ENCODE measurements around the gene CDYL2.

CDYL2 gene

GRCh38 chr16:80708823-80709222, 95.6 kb downstream of the CDYL2 start:
- peak overlapping the region; percentile 50 for H3K27ac ChIP-seq
- TF ChIP-seq ZFX (IDR thresholded peaks at IDR 0.05) (no peak), CTCF (conservative IDR thresholded peaks at IDR 0.05) (no peak)

- TF ChIP-seq CTCF (conservative IDR thresholded peaks at IDR 0.05) (no peak), ZFX (IDR thresholded peaks at IDR 0.05) (no peak)
- no peak overlapping the region for H3K27ac ChIP-seq
These were observed 96.7 kb downstream of the CDYL2 start for GRCh38 chr16:80707686-80708085.

- TF ChIP-seq ZFX (IDR thresholded peaks at IDR 0.05) (no peak), CTCF (conservative IDR thresholded peaks at IDR 0.05) (no peak)
- H3K27ac ChIP-seq = no peak overlapping the region
These were observed 98.8 kb downstream of the CDYL2 start for GRCh38 chr16:80705596-80705995.

- no peak overlapping the region for H3K27ac ChIP-seq
- no peak for TF ChIP-seq ZFX (IDR thresholded peaks at IDR 0.05)
- no peak for TF ChIP-seq CTCF (conservative IDR thresholded peaks at IDR 0.05)
These were observed 99.5 kb downstream of the CDYL2 start for GRCh38 chr16:80704751-80705505.

- TF ChIP-seq ZFX (IDR thresholded peaks at IDR 0.05) (no peak), CTCF (conservative IDR thresholded peaks at IDR 0.05) (no peak)
- H3K27ac ChIP-seq = no peak overlapping the region
These were observed 101.0 kb downstream of the CDYL2 start for GRCh38 chr16:80703131-80704071.

- no peak overlapping the region for H3K27ac ChIP-seq
- TF ChIP-seq CTCF (conservative IDR thresholded peaks at IDR 0.05) (no peak), ZFX (IDR thresholded peaks at IDR 0.05) (no peak)
These were observed 101.7 kb downstream of the CDYL2 start for GRCh38 chr16:80702696-80703095.

- H3K27ac ChIP-seq = no peak overlapping the region
- TF ChIP-seq ZFX (IDR thresholded peaks at IDR 0.05) (no peak), CTCF (conservative IDR thresholded peaks at IDR 0.05) (no peak)
These were observed 103.8 kb downstream of the CDYL2 start for GRCh38 chr16:80700558-80700957.

Measured in C4-2B (cell line).